ENCODE results near the gene ABLIM1.

The ABLIM1 gene

DNA sequence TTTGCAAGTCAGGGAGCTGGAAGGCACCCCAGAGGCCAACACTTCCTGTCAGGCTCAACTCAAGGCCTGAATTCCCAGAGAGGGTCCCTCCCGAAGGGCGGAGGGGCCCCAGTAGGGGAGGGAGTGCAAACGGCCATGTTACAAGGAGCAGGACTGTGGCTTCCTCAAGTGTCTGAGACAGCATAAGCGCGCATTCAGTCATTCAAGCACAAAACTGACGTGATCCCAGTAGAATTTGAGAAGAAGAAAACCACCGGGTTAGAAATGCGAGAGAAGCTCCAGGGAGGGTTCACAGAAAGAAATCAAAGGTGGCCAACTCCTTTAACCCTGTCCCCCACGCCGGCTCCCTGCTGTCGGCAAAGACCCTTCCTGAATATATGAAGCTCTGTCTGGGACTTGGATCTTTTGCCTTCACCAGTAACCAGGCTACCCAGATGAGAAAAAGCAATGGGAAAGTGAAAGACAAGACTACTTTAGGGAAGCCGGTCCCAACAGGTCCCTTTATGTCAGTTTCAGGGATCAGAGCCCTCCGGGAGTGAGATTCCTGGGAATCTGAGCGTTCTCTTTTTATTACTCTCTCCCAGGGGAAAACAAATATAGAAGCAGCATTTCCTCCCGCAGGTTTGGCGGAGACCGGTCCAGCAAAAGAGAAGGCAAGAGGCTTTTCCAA is 255.1 kb downstream of the ABLIM1 start:
- DNase-seq: no peak

GRCh38 chr10:114402233-114402632 is 255.8 kb downstream of the ABLIM1 start:
- DNase-seq: no peak

DNA sequence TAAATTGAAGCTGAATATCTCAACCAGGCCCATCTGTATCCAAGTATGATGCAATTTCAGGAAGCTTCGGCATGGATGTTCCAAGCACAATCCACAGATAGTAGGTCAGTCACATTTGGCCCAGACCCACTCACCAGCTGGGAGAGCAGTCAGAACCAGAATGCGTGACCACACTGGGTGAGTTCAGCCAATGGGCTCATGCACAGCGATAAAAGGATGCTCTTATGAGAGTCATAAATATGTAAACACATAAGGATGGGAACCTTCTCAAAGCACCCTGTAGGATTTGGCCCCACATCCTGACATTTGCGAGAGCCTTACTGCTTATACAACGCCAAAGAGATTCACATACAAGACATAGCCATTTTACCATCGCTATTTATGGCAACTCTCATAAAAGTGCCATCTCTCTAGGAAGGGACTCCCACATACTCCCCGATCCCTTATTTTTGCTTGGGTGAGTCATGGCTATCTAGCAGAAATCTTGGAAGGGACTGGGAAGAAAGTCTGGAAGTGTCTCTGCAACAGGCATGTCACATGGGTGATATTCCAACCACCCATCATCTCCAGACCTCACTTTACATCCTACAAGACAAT is 256.8 kb downstream of the ABLIM1 start:
- DNase-seq: no peak

DNA sequence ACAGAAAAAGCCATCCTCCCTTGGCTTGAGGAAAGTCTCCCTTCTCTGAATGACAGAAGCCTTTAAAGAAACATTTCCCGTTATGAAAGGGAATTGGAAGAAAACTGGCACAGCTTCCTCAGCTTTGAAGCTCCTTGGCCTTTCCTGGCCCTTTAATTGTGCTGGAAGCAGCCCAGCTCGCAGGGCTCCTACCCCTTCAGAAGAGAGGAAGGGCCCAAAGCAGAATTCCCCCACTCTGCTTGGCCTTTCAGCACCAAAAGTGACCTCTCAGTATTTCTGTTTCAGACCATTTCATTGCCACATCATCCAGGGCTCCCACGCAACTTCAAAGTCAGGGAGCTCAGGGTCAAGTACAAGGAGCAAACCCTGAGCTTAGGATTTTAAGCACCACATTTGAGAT is 258.0 kb downstream of the ABLIM1 start:
- DNase-seq: no peak

DNA sequence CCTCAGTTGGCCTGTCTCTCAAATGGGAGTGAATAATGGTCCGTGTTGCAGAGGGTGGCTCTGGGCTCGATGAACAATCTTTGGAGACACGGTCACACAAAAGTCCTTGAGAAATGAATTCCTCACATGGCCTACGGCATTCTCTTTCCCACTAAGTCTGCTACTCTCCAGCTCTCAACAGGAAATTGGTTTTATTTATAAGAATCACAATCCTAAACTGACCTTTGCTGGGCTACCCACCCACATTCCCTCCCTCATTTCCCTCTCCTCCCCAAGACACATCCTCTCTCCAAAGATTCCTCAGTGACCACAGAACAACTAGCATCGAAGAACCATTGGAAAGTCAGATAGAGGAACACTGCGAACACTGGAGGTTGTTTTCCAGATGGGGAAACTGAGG is 258.5 kb downstream of the ABLIM1 start:
- no peak for DNase-seq

- no peak for DNase-seq
These were observed 259.3 kb downstream of the ABLIM1 start for GRCh38 chr10:114398587-114399331.

DNA sequence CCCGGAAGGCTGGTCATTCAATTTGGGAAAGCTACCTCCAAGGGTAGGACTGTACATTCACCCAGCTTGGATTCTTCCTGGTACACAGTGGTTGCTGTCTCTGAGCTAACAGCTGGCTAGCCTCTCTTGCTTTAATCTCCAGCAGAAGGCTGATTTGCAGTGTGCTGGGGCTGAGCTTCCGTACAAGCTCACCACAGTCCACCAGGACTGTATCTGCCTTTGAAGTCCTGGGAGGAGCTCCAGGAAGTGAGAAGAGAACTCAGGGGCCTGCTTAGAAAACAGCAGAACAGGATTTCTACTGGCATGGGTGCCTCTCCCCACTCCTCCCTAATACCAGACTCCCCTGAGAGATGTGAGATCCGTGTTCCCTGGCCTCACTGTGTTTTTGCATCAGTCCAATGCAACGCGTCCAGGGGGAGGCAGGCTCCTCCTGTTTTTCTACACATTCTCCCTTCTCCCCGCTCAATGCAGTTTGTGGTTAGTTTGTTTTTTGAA is 260.4 kb downstream of the ABLIM1 start:
- DNase-seq: no peak

DNA sequence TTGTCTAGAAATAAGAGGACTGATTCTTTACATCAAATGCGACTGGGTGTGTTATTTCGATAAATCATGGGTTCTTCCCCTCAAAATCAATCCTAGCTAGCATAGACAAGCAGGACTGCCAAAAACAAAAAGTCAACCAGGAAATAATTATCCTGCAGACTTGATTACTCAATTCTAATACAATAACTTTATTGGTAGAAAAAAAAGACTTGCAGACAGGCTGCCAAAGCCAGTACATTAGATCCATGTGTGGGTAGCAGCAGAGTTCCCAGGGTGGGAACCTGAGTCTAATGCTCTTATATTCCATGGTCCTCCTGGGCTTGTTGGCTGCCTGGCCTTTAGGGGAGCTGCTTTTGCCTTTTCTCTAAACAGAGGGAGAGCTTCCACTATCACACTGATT is 261.6 kb downstream of the ABLIM1 start:
- DNase-seq: no peak

- DNase-seq: no peak
These were observed 262.6 kb downstream of the ABLIM1 start for GRCh38 chr10:114395366-114396022.

- no peak for DNase-seq
These were observed 263.5 kb downstream of the ABLIM1 start for GRCh38 chr10:114394531-114394930.

- no peak for DNase-seq
These were observed 264.2 kb downstream of the ABLIM1 start for GRCh38 chr10:114393886-114394285.

GRCh38 chr10:114393482-114393881 is 264.6 kb downstream of the ABLIM1 start:
- DNase-seq: no peak

DNA sequence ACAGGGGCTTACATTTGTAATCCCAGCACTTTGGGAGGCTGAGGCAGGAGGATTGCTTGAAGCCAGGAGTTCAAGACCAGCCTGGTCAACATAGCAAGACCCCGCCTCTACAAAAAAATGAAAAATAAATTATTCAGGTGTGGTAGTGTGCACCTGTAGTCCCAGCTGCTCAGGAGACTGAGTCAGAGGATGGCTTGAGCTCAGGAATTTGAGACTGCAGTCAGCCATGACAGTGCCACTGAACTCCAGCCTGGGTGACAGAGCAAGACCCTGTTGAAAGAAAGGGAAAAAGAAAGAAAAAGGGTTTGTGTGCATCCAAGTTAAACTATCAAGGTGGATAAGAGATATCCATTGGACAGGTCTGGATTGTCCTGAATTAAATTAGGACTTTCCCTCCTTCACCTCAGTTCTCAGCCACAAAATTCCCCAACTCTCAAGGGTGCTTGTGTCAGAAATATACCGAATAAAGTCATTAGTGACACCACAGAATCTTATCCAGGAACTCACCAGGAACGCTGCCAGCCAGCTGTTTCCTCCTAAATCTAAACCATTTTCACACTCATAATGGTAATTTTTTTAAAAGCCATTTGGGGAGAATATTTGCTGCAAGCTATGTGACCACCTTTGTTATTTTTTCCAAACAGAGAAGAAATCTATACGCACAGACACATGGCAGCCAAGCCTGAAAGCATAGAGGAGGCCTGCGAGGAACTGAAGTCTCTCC is 265.8 kb downstream of the ABLIM1 start:
- DNase-seq: no peak

- DNase-seq: no peak
These were observed 266.5 kb downstream of the ABLIM1 start for GRCh38 chr10:114391599-114391998.

- no peak for DNase-seq
These were observed 268.6 kb downstream of the ABLIM1 start for GRCh38 chr10:114389426-114389825.

- DNase-seq: no peak
These were observed 269.8 kb downstream of the ABLIM1 start for GRCh38 chr10:114388275-114388674.

DNA sequence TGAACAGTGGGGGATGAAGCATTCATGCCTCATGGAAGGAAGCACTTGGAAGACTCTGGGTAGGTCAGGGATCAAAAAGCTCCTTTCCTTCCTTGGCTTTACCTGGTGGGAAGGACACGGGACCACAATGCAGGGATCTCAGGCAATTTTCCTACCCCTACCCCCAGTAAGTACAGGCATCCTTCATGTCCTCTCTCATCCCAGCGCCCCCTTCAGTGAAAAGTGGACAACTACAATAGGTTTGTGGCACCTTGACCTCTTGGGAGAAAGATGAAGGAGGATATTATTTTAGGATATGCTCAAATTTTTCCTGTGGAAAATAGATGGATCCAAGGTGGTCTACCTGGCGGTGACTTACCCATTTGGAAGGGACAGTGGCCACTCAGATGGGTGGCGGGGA is 270.3 kb downstream of the ABLIM1 start:
- DNase-seq: no peak

DNA sequence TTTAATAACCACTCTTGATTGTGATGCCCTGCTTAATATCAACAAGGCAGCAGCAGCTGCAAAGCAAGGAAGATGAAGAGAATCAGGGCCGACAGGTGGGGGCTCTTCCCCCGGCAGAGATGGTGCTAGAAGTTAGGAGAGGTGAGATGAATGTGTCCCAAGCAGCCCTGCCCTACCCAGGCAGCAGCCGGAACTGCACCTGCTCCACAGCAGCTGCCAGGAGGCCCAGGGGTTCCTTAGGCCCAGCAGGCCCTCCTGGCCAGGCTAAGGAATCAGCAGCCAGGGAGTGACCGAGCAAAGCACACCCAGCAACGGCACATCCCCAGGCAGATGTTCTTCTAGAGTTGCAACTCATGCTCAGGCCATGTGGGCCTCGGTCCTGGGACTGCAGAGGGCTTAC is 271.6 kb downstream of the ABLIM1 start:
- DNase-seq: no peak

- no peak for DNase-seq
These were observed 272.5 kb downstream of the ABLIM1 start for GRCh38 chr10:114385557-114385956.

GRCh38 chr10:114384601-114385000 is 273.5 kb downstream of the ABLIM1 start:
- DNase-seq: no peak

- DNase-seq: no peak
These were observed 273.9 kb downstream of the ABLIM1 start for GRCh38 chr10:114384181-114384580.
